ENCODE results near the gene GPX7.
A peak's percentile ranks its signal among the peaks of the same experiment; 100 is the strongest.

Gene GPX7

DNA sequence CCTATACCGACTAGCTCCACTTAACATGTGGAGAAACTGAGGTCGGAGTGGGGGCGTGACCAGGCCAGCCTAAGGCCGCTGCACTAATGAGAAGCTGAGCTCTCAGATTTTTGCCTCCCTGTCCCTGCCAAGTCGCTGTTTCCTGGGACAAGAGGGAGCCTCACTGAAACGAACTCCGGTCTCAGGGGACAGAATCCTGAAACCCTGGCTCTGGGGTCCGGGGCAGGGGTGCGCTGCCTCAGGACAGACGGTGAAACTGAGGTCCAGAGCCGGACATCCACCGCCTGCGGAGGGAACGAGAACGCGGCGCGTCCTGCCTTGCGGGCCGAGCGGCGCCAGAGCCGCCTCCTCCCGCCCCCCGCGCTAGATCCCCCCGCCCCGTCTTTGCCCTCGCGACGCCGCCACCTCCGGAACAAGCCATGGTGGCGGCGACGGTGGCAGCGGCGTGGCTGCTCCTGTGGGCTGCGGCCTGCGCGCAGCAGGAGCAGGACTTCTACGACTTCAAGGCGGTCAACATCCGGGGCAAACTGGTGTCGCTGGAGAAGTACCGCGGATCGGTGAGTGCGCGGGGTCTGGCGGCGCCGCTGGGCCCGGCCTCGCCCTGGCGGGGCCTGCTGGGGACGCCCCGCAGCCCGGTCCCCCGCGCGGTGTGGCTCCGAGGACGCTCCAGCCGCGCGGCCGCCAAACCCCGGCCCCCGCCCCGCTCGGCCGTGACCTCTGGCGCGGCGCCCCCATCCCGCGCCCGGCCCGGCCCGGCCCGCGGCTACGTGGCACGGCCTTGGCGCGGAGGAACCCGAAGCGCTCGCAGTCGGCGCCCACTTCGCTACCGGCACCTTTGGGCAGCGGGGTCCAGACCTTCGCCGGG is at the start of gene GPX7:
Gene GPX7 (plus strand): TSS at position 381 of the 865 bp plus-strand sequence. CDS start 39 bp downstream, at position 420.
- H3K4me1 Mint-ChIP-seq = peaks cover 43% of the 10 kb centered on the region
- H3K4me3 Mint-ChIP-seq = peak within 1 kb of the TSS; percentile 81 to 93 (median 91)

DNA sequence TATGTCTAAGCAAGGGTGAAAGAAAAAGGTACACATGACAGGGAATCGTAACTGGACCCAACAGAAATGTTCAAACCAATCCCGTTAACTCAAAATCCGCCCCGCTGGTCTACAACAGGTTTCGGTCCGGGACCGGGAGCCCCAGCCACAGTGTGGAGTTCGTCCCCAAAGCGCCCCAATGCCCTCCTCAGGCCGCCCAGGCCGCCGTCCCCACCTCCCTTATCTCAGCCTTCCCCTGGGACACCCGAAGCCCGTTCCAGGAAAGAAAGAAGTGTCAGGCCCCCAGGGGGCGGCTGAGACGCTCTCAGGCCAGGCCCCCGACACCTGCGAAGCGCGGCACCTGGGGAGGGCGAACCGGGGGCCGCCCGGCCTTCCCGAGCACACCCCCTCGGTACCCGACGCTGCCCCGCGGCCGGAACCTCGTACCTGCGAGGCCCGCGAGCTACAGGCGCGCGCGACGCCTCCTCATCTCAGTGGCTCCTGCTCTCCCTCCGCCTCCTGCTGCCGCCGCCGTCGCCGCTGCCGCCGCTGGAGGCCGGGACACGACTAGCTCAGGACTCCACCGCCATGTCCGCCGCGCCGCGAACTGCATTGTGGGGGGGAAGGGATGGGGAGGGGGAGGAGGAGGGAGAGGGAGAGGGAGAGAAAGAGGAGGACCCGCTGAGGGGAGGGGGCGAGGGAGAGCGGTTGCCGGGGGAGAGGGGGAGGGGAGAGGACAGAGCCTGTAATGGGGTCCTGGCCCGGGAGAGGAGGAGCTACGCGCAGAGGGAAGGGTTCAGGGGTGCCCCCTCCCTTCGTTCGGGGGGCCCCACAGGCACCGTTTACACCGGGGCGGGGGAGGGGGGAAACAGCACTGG is 49.4 kb upstream of the GPX7 start, which contains the start of gene TUT4:
Gene TUT4 (minus strand): TSS at position 588 of the 857 bp plus-strand sequence. CDS start 26,812 bp downstream, outside the sequence.
- TF ChIP-seq, protein P1, sequence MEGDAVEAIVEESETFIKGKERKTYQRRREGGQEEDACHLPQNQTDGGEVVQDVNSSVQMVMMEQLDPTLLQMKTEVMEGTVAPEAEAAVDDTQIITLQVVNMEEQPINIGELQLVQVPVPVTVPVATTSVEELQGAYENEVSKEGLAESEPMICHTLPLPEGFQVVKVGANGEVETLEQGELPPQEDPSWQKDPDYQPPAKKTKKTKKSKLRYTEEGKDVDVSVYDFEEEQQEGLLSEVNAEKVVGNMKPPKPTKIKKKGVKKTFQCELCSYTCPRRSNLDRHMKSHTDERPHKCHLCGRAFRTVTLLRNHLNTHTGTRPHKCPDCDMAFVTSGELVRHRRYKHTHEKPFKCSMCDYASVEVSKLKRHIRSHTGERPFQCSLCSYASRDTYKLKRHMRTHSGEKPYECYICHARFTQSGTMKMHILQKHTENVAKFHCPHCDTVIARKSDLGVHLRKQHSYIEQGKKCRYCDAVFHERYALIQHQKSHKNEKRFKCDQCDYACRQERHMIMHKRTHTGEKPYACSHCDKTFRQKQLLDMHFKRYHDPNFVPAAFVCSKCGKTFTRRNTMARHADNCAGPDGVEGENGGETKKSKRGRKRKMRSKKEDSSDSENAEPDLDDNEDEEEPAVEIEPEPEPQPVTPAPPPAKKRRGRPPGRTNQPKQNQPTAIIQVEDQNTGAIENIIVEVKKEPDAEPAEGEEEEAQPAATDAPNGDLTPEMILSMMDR (IDR thresholded peaks at IDR 0.05; ENCODE audit: unreplicated experiment in 3 of 3) = no peak
- Mint-ChIP-seq H3K27ac (peak within 1 kb of the TSS in 2 of 3 experiments; percentile 93 to 94), H3K4me3 (peak within 1 kb of the TSS; percentile 82 to 89 (median 87)), H3K9me3 (no peaks in the 10 kb centered on the region), H3K4me1 (peaks cover 36% of the 10 kb centered on the region), H3K36me3 (ENCODE audit: low read depth) (no peaks in the 10 kb centered on the region), H3K27me3 (ENCODE audit: low read depth) (no peaks in the 10 kb centered on the region)

More for the DNA sequence above, at the start of gene GPX7:
- no peaks in the 10 kb centered on the region for H3K9me3 Mint-ChIP-seq
- TF ChIP-seq, protein P1 (IDR thresholded peaks at IDR 0.05; ENCODE audit: unreplicated experiment in 3 of 3) = no peak
- H3K27me3 Mint-ChIP-seq (ENCODE audit: low read depth) = no peaks in the 10 kb centered on the region
- H3K36me3 Mint-ChIP-seq (ENCODE audit: low read depth) = peaks cover 19% of the 10 kb centered on the region
- H3K27ac Mint-ChIP-seq = peak within 1 kb of the TSS; percentile 86 to 99 (median 94)

DNA sequence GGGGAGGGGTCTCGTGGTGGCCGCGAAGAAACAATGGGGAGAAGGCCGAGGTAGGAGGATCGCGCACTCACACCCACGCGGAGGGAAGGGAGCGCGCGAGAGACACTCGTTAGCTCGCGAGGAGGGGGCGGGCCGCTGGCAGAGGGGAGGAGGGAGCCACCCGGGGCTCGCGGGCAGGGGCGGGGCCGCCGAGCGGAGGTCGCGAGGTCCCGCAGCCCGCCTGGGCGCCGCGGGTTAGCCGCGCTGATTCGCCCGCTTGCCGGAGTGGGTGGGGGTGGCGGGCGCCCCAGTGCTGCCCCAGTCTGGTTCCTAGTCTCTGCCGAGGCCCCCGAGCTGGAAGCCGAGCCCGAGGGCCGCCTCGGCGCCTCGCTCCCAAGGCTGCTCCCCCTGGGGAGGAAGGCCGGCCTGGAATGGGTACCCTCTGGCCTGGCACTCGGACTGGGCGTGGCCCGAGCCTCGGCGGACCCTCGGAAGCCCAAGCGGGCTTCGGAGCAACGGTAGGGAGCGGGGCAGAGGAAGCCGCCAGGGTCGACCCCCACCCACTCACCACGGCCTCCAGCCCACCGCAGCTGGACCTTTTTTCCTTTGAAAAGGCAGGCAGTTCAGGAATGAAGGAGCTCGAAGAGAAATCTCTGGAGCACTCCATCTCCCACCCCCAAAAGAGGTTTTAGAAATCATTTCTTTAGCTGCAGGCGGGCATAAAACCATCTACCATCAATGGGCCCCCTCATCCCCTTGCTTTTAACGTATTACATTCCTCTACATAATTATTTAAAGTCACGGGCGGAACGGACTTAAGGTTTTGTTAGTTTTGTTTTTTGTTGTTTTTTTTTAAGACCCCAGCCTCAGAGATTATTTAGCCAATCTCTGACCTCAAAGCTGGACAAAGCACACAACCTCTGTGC is 48.6 kb upstream of the GPX7 start:
- peaks cover 1% of the 10 kb centered on the region for H3K9me3 Mint-ChIP-seq
- H3K36me3 Mint-ChIP-seq (ENCODE audit: low read depth) = peaks cover 2% of the 10 kb centered on the region
- H3K27ac Mint-ChIP-seq = peak overlapping the region in 2 of 3 experiments; percentile 93 to 94
- TF ChIP-seq, protein P1 (IDR thresholded peaks at IDR 0.05; ENCODE audit: unreplicated experiment in 3 of 3) = no peak
- H3K4me1 Mint-ChIP-seq = peaks cover 35% of the 10 kb centered on the region
- H3K27me3 Mint-ChIP-seq (ENCODE audit: low read depth) = no peaks in the 10 kb centered on the region
- peak overlapping the region; percentile 82 to 89 (median 87) for H3K4me3 Mint-ChIP-seq

DNA sequence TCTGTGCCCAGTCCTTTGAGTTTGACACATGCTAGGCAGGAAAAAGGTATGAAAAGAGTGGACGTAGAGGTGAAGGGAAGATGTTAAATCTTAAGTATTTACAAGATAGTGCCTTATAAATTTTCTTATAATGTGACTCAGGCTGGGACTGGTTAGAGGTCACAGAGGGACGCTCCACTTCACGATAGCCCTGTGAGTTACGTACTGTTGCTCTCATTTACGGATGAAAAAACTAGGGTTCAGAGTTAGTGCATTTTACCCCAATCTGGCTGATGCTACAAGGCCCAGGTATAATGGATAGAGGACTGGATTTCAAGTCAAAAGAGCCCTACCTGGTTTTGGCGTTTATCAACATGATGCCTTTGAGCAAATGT is 47.9 kb upstream of the GPX7 start:
- peak overlapping the region; percentile 82 to 89 (median 87) for H3K4me3 Mint-ChIP-seq
- no peaks in the 10 kb centered on the region for H3K27me3 Mint-ChIP-seq (ENCODE audit: low read depth)
- peaks cover 28% of the 10 kb centered on the region for H3K4me1 Mint-ChIP-seq
- TF ChIP-seq, protein P1 (IDR thresholded peaks at IDR 0.05; ENCODE audit: unreplicated experiment in 3 of 3) = no peak
- peaks cover 7% of the 10 kb centered on the region for H3K36me3 Mint-ChIP-seq (ENCODE audit: low read depth)
- peaks cover 7% of the 10 kb centered on the region for H3K9me3 Mint-ChIP-seq
- peak overlapping the region in 2 of 3 experiments; percentile 93 to 94 for H3K27ac Mint-ChIP-seq

DNA sequence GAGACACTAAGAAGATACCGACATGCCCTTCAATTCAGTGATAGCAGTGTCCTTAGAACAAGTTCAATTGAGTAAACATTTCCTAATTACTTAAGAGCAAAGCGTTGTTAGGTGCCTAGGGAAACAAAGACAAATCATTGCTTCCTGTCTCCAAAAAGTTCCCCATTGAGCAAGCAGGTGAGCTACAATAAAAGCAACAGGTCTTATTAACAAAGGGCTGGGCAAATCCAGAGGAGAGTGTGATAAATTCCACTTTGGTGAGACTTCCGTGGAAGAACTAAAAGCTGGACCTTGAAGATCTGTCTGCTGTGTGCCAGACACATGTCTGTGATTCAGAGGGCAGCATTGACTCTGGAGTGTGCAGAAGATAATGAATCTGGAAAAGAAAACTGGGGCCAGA is 47.4 kb upstream of the GPX7 start:
- Mint-ChIP-seq H3K4me1 (peaks cover 23% of the 10 kb centered on the region), H3K9me3 (peaks cover 7% of the 10 kb centered on the region)

More for the DNA sequence above, 47.4 kb upstream of the GPX7 start:
- Mint-ChIP-seq H3K36me3 (ENCODE audit: low read depth) (peaks cover 7% of the 10 kb centered on the region), H3K27ac (peak overlapping the region in 2 of 3 experiments; percentile 93 to 94), H3K27me3 (ENCODE audit: low read depth) (no peaks in the 10 kb centered on the region), H3K4me3 (peak overlapping the region; percentile 82 to 89 (median 87))
- TF ChIP-seq, protein P1 (IDR thresholded peaks at IDR 0.05; ENCODE audit: unreplicated experiment in 3 of 3) = no peak

Measured in nephron (organoid).